ENCODE data around the gene RGS3. TPM values are rescaled to one million over a fixed set of nuclear protein-coding genes. Genes with fewer than 3 reads are reported as not detected.

The RGS3 gene
- polyA plus RNA-seq, 4 donors = 41.3 to 52.9 (median 47.4) TPM

DNA sequence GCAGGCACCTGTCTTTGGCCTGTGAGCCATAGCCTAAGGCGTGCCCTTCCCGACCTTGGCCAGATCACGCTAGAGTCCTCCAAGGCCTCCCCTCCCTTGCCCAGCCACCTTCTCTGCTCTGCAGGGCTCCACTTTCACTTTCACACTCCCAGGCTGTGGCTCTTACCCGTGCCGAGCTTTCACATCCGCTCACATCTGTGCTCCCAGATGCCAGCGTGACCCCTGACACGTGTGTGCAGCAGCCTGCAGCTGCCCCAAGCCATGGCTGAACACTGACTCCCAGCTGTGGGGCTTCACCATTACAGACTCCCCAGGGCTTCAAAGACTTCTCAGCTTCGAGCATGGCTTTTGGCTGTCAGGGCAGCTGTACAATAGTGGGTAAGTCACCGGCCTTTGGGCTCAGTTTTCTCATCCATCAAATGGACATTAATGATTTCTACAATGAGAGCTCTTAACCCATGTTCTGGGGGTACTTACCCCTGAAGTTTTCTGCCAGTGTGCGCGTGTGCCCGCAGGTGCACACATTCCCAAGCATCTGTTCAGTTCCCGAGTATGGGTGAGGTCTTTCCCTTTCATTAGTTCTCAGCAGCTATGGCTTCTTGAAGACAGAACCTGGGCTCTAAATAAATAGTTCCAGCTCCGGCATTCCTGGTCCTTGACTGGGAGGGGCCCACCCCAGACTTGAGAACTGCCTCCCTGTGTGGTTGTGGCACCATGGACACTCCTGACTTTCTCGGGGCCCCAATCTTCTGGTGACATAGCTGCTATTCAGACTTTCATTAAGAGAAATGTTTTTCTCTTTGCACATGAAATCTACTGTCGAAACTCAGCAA lies 118.6 kb downstream of the RGS3 start:
- DNase-seq (ENCODE audit: low read depth in 4 of 4, low spot score in 2 of 4) = no peak

DNA sequence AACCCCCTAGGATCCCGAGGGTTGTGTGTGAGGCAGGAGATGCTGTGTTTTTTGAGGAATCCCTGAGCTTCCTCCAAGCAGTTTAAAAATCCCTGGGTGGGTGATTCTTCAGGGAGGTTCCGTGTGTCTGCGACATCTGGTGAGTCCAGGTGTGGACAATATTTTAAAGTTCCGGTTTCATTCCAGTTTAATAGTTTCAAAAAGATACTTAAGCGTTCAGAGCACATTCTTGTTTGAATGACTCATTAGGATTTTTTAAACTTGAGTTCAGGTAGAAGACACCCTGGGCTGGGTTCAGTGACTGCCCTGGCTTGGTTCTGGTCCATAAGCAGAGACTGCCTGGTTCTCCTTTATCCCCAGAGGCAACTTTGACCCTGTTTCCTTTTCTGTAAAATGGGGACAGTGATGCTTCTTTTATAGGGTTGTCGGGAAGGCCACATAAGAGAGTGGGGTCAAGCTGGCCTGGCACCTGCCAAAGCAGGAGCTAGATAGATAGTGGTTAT lies 119.2 kb downstream of the RGS3 start:
- DNase-seq (ENCODE audit: low read depth in 4 of 4, low spot score in 2 of 4) = no peak

DNA sequence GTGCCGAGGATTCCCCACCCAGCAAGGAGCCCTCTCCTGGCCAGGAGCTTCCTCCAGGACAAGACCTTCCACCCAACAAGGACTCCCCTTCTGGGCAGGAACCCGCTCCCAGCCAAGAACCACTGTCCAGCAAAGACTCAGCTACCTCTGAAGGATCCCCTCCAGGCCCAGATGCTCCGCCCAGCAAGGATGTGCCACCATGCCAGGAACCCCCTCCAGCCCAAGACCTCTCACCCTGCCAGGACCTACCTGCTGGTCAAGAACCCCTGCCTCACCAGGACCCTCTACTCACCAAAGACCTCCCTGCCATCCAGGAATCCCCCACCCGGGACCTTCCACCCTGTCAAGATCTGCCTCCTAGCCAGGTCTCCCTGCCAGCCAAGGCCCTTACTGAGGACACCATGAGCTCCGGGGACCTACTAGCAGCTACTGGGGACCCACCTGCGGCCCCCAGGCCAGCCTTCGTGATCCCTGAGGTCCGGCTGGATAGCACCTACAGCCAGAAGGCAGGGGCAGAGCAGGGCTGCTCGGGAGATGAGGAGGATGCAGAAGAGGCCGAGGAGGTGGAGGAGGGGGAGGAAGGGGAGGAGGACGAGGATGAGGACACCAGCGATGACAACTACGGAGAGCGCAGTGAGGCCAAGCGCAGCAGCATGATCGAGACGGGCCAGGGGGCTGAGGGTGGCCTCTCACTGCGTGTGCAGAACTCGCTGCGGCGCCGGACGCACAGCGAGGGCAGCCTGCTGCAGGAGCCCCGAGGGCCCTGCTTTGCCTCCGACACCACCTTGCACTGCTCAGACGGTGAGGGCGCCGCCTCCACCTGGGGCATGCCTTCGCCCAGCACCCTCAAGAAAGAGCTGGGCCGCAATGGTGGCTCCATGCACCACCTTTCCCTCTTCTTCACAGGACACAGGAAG lies 120.2 kb downstream of the RGS3 start:
- no peak for DNase-seq (ENCODE audit: low read depth in 4 of 4, low spot score in 2 of 4)

DNA sequence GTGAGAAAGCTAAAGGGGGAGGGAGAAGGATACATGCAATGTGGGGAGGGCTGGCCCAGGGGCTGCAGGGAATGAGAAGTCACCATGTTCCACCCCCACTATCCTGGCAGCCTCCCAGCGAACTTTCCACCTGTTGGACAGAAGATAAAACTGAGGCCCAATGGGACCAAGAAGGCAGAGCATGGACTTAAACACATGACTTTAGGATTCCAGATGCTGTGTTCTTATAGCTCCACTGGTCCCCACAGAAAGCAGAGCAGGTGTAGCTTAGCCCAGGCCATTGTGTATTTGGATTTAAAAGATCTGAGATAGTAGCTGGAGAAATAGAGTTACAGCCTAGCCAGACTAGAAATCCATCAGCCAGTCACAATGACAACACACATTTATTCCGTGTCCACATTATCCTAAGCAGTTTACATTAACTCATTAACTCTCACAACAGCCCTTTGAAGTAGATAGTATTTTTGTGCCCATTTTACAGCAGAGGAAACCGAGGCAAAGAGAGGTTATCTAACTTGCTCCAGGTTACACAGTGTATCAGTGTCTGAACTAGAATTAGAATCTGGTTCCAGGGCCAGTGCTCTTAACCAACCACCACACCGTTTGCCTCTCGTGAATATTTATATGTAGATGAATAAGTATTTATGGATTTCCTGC lies 121.0 kb downstream of the RGS3 start:
- no peak for DNase-seq (ENCODE audit: low read depth in 4 of 4, low spot score in 2 of 4)

DNA sequence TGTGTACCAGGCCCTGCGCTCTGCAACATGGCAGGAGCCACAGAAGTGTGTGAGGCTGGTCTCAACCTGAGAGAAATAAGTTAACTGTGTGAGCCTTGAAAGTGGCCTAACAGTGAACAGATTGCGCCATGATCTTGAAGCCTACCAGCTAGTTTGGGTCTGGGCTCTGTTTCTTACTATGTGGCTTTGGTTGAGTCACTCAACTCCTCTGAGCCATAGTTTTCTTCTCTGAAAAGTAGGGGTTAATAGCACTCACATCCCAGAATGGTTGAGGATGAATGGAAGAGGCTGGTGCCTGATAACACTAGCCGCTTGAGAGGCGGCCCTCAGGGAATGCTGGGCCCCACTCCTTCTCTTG lies 121.5 kb downstream of the RGS3 start:
- no peak for DNase-seq (ENCODE audit: low read depth in 4 of 4, low spot score in 2 of 4)

DNA sequence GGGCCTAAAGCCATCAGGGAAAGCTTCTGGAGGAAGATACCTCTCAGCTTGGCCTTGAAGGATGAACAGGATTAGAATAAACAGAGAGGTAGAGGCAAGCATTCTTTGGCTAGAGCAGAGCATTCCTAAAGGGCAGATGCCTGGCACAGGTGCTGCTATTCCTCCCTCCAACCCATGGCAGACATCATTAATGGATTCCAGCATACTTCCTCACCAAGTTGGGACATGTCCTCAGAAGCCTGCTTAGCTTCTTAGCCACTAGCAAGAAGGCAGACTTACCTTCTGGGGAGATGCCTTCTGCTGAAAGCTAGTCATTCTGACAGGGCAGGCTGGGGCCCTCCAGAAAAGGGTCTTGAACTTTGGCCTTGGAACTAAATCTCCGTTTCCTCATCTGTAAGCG lies 122.0 kb downstream of the RGS3 start:
- no peak for DNase-seq (ENCODE audit: low read depth in 4 of 4, low spot score in 2 of 4)

DNA sequence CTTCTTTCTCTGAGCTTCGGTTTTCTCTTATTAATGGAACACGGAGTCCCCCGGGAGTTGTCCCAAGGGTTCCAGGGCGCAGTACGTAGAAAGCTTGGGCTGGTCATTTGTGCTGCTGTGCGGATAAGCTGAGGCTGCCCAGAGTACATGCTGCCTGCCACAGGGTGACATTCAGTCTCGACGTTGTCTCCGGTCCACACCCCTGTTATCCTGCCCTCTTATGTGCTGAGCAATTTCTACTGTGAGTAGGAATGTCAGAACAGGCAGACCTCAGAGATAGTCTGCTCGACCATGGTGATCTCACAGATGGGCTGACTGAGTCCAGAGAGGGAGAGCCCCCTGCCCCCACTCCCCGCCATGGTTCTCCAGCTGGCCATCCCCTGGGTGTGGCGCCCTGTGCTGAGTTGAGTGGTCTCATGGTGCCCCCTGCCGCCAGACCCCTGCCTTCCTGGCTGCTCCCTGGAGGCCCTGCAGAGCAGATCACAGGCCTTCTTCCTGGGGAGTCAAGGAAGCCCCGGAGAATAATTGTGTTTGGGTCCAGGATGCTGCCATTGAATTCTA lies 124.0 kb downstream of the RGS3 start:
- DNase-seq (ENCODE audit: low read depth in 4 of 4, low spot score in 2 of 4) = no peak

DNA sequence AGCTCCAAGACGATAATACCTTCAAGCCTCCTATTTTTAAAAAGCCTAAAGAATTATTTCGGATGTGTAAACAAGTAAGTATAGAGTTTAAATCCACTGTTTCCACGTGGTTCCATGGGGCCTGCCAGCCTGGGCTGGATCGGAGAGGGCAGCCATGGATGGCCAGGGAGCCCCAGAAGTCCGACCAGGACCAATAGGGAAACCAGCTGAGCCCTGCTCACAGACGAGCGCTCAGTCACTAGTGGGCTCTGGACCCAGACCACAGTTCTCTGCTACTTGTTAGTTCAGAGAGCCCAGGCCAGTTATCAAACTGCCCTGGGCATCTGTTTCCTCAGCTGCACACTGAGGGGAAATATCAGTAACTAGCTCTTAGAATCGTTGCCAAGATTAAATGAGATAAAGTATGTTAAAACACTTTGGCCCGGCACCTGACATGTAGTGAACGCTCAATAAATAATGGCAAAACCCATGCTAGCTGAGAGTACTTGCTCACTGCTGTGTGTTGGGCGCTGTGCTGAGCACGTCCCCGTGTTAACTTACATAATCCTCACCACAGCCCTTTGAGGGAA lies 124.8 kb downstream of the RGS3 start:
- no peak for DNase-seq (ENCODE audit: low read depth in 4 of 4, low spot score in 2 of 4)

DNA sequence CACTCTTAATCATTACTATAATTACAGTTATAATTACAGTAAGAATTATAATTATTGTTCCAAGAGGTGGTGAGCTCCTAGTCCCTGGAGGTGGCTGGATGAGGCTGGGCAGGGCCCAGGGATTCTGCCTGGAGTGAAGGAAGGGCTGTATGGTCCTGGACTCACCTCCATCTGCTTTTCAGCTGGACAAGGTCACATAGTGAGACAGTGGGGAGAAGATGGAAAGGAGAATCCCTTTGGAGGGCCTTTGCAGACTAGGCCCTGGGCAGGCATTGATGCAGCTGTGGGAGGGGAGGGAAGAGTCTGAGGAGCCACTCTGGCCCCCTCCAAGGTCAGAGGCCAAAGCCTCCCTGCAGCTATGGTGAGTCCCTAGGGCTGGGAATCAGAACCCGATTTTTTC lies 125.4 kb downstream of the RGS3 start:
- no peak for DNase-seq (ENCODE audit: low read depth in 4 of 4, low spot score in 2 of 4)

DNA sequence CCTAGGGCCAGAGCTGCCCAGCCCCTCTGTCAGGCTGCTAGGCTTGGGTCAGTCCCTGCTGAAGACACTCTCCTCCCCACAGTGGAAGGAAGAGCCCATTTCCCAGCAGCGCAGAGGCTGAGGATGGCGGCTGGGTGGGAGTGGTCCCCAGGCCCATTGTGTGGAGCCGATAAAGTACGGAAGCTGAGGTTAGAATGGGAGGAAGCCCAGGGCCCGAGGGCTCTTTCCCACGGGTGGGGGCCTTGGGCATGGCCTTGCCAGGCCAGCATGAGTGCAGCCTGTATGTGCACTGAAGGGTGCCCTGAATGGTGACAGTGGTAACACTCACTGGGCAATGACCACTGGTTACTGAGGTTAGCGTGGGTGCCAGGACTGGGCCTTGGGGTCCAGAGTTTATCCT lies 125.9 kb downstream of the RGS3 start:
- DNase-seq (ENCODE audit: low read depth in 4 of 4, low spot score in 2 of 4) = no peak

DNA sequence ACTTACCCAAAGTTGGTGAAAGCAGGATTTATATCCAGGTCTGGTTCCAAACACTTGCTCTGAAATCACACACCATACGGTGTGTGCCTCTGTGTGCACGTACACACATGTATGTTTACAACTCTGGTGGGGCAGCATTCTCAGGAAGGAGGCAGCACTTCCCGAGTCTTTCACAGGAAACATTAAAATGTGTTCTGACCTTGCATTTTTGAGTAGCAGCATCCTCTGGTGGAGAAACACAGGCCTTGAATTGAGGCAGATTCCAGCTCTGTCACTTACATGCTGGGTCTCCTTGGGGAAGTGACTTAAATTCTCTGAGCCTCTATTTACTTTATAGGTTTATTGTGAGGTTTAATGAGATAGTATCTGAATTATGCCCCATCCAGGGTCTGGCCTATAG lies 126.4 kb downstream of the RGS3 start:
- DNase-seq (ENCODE audit: low read depth in 4 of 4, low spot score in 2 of 4) = no peak

DNA sequence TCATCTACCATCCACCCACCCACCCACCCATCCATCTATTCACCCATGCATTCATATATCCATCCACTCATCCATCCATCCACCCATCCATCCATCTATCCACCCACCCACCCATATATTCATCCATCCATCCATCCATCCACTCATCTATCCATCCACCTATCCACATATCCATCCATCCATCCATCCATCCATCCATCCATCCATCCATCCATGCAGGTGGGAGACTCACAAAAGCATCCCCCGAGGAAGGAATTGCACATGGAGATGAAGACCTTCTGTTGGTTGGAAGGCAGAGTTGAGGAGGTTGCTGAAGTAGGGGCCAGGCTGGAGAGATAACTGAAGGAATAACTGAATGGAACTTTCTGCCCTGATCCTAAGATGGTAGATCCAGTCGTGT lies 126.9 kb downstream of the RGS3 start:
- DNase-seq (ENCODE audit: low read depth in 4 of 4, low spot score in 2 of 4) = no peak

DNA sequence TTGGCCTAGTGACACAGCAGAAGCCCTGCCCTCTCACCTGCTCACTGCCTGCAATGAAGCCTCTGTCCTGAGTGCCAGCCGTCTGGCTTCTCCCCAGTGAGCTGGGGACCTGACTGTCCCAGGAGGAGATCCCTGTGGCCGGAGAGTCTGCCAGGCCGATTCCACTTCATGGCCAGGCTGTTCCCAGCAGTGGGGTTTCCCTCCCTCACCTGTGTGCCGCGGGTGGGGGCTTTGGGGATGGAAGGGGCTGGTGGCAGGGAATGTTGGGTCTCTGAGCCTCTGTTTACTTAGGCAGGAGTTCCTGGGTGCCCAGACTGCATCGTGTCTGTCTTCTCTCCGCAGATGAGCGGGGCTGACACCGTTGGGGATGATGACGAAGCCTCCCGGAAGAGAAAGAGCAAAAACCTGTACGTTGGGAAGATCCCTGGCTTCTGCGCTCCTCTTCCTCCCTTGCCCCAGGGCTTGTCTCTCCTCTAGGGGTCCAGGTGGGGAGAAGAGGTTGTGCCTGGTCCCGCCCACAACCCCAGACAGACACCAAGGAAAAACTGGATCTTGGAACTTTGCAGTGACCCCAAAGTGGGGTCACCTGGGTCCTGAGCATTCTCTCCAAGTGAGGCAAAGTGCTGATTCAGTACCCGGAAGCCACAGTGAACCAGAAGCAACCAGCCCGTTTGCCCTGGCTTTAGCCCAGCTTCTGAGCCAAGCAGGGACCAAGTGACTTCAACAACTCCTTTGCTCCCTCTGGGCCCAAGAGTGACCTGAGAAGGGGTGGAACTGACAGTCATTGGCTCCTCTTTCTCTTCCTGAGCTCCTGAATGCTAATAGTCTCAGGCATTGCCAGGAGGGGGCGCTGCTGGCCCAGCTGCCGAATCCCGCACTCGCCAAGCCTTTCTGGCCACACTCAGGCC lies 127.7 kb downstream of the RGS3 start:
- DNase-seq (ENCODE audit: low read depth in 4 of 4, low spot score in 2 of 4) = peak in 2 of 4 donors; percentile 58 to 62

DNA sequence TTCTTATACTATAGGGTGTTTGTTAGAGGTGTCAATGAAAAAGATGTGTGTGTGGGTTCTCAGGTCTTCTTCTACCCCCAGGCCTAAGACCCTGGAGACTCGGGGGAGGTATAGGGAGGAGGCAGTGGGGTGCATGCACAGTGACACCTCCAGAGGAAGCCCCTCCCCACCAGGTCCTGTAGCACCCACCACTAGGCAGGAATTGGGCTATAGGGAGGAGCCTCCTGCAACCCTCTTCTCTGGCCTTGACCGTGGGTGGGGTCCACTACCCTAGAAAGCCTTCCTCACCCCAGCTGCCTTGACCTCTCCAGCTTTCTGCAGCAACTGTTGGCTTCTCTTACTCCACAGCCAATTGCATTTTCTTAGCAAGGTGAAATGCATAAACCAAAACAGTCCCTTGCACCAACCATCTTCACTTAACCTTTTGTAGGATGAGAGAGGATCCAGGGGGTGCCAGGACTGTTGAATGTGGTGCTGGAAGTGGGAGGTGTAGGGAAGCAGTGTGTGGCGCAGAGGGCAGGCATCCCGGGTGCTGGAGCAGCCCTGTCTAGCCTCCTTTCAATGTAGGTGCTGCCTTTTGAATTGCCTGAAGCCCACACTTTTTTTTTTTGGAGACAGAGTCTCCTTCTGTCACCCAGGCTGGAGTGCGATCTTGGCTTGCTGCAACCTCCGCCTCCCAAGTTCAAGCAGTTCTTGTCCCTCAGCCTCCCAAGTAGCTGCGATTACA lies 128.5 kb downstream of the RGS3 start:
- no peak for DNase-seq (ENCODE audit: low read depth in 4 of 4, low spot score in 2 of 4)

DNA sequence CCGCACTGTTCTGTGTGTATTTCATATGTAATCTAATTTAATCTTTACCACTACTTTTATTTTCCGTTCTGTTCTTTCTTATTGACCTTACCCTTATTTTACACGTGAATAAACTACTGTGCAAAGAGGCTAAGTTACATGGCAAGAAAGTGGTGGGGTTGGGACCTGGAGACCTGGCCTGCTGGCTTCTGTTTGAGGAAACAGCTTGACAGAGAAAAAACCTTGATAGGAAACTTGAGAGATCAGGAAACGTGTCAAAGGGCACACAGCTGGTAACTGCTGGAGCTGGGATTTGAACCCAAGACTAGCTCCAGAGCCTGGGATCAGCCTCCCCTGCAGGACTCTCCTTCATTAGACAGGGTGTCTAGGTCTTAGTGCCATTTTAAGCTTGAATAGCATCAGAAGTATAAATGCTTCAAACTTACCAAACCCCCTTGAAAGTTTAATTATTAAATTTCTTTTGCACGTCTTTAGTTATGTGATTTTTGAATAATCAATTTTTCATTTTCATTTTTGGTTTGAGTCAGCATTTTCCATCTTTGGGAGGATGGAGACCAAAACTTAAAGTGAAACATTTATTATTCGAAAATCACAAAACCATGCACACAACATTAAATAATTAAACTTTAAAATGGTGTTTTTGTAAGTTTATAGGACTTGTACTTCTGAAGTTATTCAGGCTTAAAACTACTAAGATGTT lies 129.5 kb downstream of the RGS3 start:
- DNase-seq (ENCODE audit: low read depth in 4 of 4, low spot score in 2 of 4) = no peak

DNA sequence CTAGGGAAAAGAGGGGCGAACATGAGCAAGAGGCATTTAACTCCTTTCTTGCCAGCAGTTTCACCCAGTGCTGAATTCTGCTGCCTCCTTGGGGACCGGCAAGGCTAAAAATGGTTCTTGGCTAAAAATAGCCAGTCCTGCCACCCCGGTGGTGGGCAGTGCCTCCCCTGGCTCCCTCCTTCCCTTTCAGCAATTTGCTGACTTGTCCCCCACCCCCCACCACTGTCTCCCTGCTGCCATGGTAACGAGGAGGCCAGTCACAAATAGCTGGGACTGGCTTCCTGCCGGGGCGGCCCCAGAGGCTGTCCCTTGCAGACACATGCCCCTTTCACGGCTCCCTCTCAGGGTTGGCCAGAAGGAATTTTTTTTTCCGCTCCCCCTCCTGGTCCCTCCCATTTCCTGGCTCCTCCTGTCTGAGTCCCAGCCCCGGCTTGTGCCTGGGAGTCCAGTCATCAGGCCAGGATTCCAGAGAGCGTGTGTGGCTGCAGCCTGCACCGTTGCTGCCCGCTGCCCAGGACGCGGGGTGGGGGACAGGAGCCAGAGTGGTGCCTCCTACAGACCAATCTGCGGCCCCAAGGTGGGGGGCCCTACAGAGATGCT lies 130.3 kb downstream of the RGS3 start:
- DNase-seq (ENCODE audit: low read depth in 4 of 4, low spot score in 2 of 4) = peak; percentile 80 to 98 (median 94)

DNA sequence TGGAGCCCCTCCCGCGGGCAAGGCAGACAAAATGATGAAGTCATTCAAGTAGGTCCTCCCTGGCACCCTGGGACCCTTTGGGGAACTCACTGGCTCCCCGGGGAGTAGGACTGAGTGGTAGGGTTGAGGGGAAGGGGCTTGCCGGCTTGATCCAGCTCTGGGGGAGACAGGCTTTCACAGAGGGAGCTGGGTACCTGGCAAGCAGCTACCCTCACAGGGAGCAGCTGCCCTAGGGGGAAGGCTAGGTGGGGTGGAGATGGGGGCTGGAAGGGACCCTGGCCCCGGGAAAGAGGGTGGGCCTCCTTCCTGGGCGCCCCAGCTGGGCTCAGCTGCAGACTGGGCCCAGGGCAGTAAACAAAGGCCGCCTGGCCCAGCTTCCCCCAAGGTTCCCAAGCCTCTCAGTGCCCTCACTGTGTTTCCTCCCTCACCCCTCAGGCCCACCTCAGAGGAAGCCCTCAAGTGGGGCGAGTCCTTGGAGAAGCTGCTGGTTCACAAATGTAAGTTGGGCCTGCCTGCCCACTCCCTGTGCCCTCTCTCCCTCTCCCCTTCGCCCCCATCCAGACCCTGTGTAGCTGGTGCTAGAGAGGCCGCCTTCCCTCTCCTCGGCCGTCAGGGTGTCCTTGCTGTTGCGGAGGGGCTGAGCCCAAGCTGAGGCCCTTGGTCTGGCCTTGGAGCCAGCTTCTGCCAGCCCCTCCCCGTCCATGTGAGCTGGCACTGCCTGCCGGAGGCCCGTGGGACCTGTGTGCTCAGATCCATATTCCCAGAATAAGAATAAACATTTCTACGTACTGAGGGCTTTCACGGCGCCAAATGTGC lies 131.2 kb downstream of the RGS3 start:
- DNase-seq (ENCODE audit: low read depth in 4 of 4, low spot score in 2 of 4) = no peak
